ENCODE measurements around the gene CDC42BPA. TPM values are rescaled to one million over a fixed set of nuclear protein-coding genes. Genes with fewer than 3 reads are reported as not detected.

Gene CDC42BPA
- total RNA-seq, 4 donors from 2014 or later, result 47.0 to 58.6 (median 54.8) TPM

GRCh38 chr1:227038401-227038800, 279.9 kb downstream of the CDC42BPA start:
- Histone ChIP-seq H3K27me3 (no peaks in the 10 kb centered on the region), H3K9me3 (no peaks in the 10 kb centered on the region), H3K36me3 (peaks cover 0 to 63% (median 0%) of the 10 kb centered on the region in 3 donors), H3K4me1 (no peaks in the 10 kb centered on the region), H3K4me3 (no peak overlapping the region), H3K27ac (no peak overlapping the region)
- WGBS, 2 donors, result 85 to 90% methylated on average over 1 of the region's 1 CpG
- TF ChIP-seq EP300 (IDR thresholded peaks at IDR 0.05), result no peak
- no peak for TF ChIP-seq CTCF (IDR thresholded peaks at IDR 0.05)
- no peak for TF ChIP-seq POLR2A (IDR thresholded peaks at IDR 0.05)
- DNase-seq (ENCODE audit: low spot score in 2 of 2), result no peak

GRCh38 chr1:227037121-227037520, 281.2 kb downstream of the CDC42BPA start:
- H3K27me3 ChIP-seq, result no peaks in the 10 kb centered on the region
- 93 to 95% methylated on average over 1 of the region's 1 CpG for WGBS, 2 donors
- H3K4me1 ChIP-seq, result no peaks in the 10 kb centered on the region
- no peak for DNase-seq (ENCODE audit: low spot score in 2 of 2)
- H3K4me3 ChIP-seq, result no peak overlapping the region
- no peaks in the 10 kb centered on the region for H3K9me3 ChIP-seq
- TF ChIP-seq CTCF (IDR thresholded peaks at IDR 0.05) (no peak), EP300 (IDR thresholded peaks at IDR 0.05) (no peak), POLR2A (IDR thresholded peaks at IDR 0.05) (no peak)
- peaks cover 0 to 65% (median 0%) of the 10 kb centered on the region in 3 donors for H3K36me3 ChIP-seq
- no peak overlapping the region for H3K27ac ChIP-seq

GRCh38 chr1:227035316-227035715, 283.0 kb downstream of the CDC42BPA start:
- TF ChIP-seq POLR2A (IDR thresholded peaks at IDR 0.05) (no peak), CTCF (IDR thresholded peaks at IDR 0.05) (no peak), EP300 (IDR thresholded peaks at IDR 0.05) (no peak)
- WGBS, 2 donors, result 55 to 78% methylated on average over 2 of the region's 2 CpGs
- peaks cover 0 to 68% (median 0%) of the 10 kb centered on the region in 3 donors for H3K36me3 ChIP-seq

GRCh38 chr1:227033880-227034279, 284.4 kb downstream of the CDC42BPA start:
- Histone ChIP-seq H3K36me3 (peaks cover 0 to 65% (median 0%) of the 10 kb centered on the region in 3 donors), H3K4me3 (no peak overlapping the region), H3K27ac (no peak overlapping the region), H3K27me3 (no peaks in the 10 kb centered on the region), H3K9me3 (no peaks in the 10 kb centered on the region), H3K4me1 (no peaks in the 10 kb centered on the region)
- DNase-seq (ENCODE audit: low spot score in 2 of 2), result no peak
- TF ChIP-seq POLR2A (IDR thresholded peaks at IDR 0.05) (no peak), EP300 (IDR thresholded peaks at IDR 0.05) (no peak), CTCF (IDR thresholded peaks at IDR 0.05) (no peak)
- 74 to 100% methylated on average over 2 of the region's 2 CpGs for WGBS, 2 donors

More at GRCh38 chr1:227035316-227035715, 283.0 kb downstream of the CDC42BPA start:
- no peaks in the 10 kb centered on the region for H3K27me3 ChIP-seq
- H3K4me1 ChIP-seq, result no peaks in the 10 kb centered on the region
- H3K27ac ChIP-seq, result no peak overlapping the region
- no peak overlapping the region for H3K4me3 ChIP-seq
- DNase-seq (ENCODE audit: low spot score in 2 of 2), result no peak
- H3K9me3 ChIP-seq, result no peaks in the 10 kb centered on the region

- no peak for TF ChIP-seq EP300 (IDR thresholded peaks at IDR 0.05)
- no peak for TF ChIP-seq CTCF (IDR thresholded peaks at IDR 0.05)
- no peak for TF ChIP-seq POLR2A (IDR thresholded peaks at IDR 0.05)
- H3K4me1 ChIP-seq, result no peaks in the 10 kb centered on the region
- peaks cover 0 to 66% (median 0%) of the 10 kb centered on the region in 3 donors for H3K36me3 ChIP-seq
- no peak for DNase-seq (ENCODE audit: low spot score in 2 of 2)
- no peak overlapping the region for H3K27ac ChIP-seq
- 81 to 83% methylated on average over 3 of the region's 3 CpGs for WGBS, 2 donors
- H3K27me3 ChIP-seq, result no peaks in the 10 kb centered on the region
- H3K9me3 ChIP-seq, result no peaks in the 10 kb centered on the region
- no peak overlapping the region for H3K4me3 ChIP-seq
Measured at GRCh38 chr1:227032396-227032795, 285.9 kb downstream of the CDC42BPA start.
